ENCODE measurements around the gene SCAPER. TPM values are rescaled to one million over a fixed set of nuclear protein-coding genes. Genes with fewer than 3 reads are reported as not detected.
"Not testable (repeated sequence)": the region's sequence is repeated elsewhere in the genome, so short reads cannot be mapped to it uniquely, and the experiment has no call there.

Gene SCAPER
- total RNA-seq, 2 donors from 2014 or later = 15.2 to 17.8 TPM

- DNase-seq = no peak
- H3K4me3 ChIP-seq = no peak overlapping the region
- no peaks in the 10 kb centered on the region for H3K9me3 ChIP-seq
- intact Hi-C loops (cut with DNase I) = no loop called here
- no peaks in the 10 kb centered on the region for H3K36me3 ChIP-seq
- no peaks in the 10 kb centered on the region for H3K4me1 ChIP-seq
- H3K27ac ChIP-seq = no peak overlapping the region
- no peaks in the 10 kb centered on the region for H3K27me3 ChIP-seq
- H3K9ac ChIP-seq (ENCODE audit: low read depth in 2 of 2, low read length in 2 of 2) = no peak overlapping the region
- TF ChIP-seq, protein P1, sequence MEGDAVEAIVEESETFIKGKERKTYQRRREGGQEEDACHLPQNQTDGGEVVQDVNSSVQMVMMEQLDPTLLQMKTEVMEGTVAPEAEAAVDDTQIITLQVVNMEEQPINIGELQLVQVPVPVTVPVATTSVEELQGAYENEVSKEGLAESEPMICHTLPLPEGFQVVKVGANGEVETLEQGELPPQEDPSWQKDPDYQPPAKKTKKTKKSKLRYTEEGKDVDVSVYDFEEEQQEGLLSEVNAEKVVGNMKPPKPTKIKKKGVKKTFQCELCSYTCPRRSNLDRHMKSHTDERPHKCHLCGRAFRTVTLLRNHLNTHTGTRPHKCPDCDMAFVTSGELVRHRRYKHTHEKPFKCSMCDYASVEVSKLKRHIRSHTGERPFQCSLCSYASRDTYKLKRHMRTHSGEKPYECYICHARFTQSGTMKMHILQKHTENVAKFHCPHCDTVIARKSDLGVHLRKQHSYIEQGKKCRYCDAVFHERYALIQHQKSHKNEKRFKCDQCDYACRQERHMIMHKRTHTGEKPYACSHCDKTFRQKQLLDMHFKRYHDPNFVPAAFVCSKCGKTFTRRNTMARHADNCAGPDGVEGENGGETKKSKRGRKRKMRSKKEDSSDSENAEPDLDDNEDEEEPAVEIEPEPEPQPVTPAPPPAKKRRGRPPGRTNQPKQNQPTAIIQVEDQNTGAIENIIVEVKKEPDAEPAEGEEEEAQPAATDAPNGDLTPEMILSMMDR (IDR thresholded peaks at IDR 0.05) = no peak
These were observed 7.3 kb upstream of the SCAPER start for GRCh38 chr15:76912430-76912829.

DNA sequence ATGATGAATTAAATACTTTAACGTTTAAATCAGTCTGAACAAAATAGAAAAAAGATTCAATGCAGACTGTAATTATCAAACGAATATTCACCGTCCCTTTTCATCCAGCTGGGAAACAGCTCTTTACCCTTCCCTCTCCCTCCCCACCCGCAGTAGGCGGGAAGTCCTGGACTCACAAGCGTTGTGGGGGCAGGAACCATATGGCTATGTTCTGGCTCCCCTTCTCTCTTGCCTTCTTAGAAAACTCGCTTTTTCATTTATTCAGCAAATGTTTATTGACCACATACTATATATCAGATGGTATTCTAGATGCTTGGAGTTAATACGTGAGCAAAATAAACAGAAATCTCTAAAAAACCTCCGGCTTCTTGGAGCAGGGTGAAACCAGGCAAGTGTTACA lies 715 bp upstream of the SCAPER start:
- Histone ChIP-seq H3K4me3 (peak overlapping the region; percentile 85), H3K27ac (peak overlapping the region; percentile 71), H3K9me3 (no peaks in the 10 kb centered on the region), H3K36me3 (no peaks in the 10 kb centered on the region), H3K9ac (ENCODE audit: low read depth in 2 of 2, low read length in 2 of 2) (peak overlapping the region; percentile 19 to 70), H3K4me1 (no peaks in the 10 kb centered on the region), H3K27me3 (no peaks in the 10 kb centered on the region)
- intact Hi-C loops (cut with DNase I) = no loop called here
- TF ChIP-seq, protein P1 (IDR thresholded peaks at IDR 0.05) = no peak
- DNase-seq = no peak

- H3K9ac ChIP-seq (ENCODE audit: low read depth in 2 of 2, low read length in 2 of 2) = peak overlapping the region; percentile 70 to 93
- TF ChIP-seq, protein P1 (IDR thresholded peaks at IDR 0.05) = no peak
- peak overlapping the region; percentile 85 for H3K4me3 ChIP-seq
- peak; percentile 47 for DNase-seq
- no peaks in the 10 kb centered on the region for H3K36me3 ChIP-seq
- no peaks in the 10 kb centered on the region for H3K27me3 ChIP-seq
- intact Hi-C loops (cut with DNase I) = no loop called here
- H3K27ac ChIP-seq = peak overlapping the region; percentile 71
- H3K4me1 ChIP-seq = no peaks in the 10 kb centered on the region
- H3K9me3 ChIP-seq = no peaks in the 10 kb centered on the region
These were observed 603 bp downstream of the SCAPER start for GRCh38 chr15:76904461-76905012.

GRCh38 chr15:76903251-76903681 lies 1.9 kb downstream of the SCAPER start:
- no peaks in the 10 kb centered on the region for H3K9me3 ChIP-seq
- H3K27ac ChIP-seq = no peak overlapping the region
- H3K9ac ChIP-seq (ENCODE audit: low read depth in 2 of 2, low read length in 2 of 2) = no peak overlapping the region
- intact Hi-C loops (cut with DNase I) = no loop called here
- TF ChIP-seq, protein P1 (IDR thresholded peaks at IDR 0.05) = no peak
- no peak for DNase-seq
- H3K4me3 ChIP-seq = no peak overlapping the region
- H3K27me3 ChIP-seq = no peaks in the 10 kb centered on the region
- no peaks in the 10 kb centered on the region for H3K36me3 ChIP-seq
- no peaks in the 10 kb centered on the region for H3K4me1 ChIP-seq

GRCh38 chr15:76901965-76902364 lies 3.2 kb downstream of the SCAPER start:
- intact Hi-C loops (cut with DNase I) = no loop called here
- Histone ChIP-seq H3K27me3 (no peaks in the 10 kb centered on the region), H3K4me3 (no peak overlapping the region), H3K36me3 (no peaks in the 10 kb centered on the region), H3K27ac (no peak overlapping the region), H3K9me3 (no peaks in the 10 kb centered on the region), H3K4me1 (no peaks in the 10 kb centered on the region), H3K9ac (ENCODE audit: low read depth in 2 of 2, low read length in 2 of 2) (no peak overlapping the region)
- no peak for DNase-seq
- TF ChIP-seq, protein P1 (IDR thresholded peaks at IDR 0.05) = no peak

- H3K27ac ChIP-seq; H3K9me3 ChIP-seq; H3K4me3 ChIP-seq; H3K36me3 ChIP-seq; DNase-seq; H3K9ac ChIP-seq (ENCODE audit: low read depth in 2 of 2, low read length in 2 of 2); H3K27me3 ChIP-seq; H3K4me1 ChIP-seq; intact Hi-C loops (cut with DNase I): not testable (repeated sequence)
These were observed 5.2 kb downstream of the SCAPER start for GRCh38 chr15:76899931-76900310.

- intact Hi-C loops (cut with DNase I); H3K9me3 ChIP-seq; H3K4me1 ChIP-seq; H3K9ac ChIP-seq (ENCODE audit: low read depth in 2 of 2, low read length in 2 of 2); H3K27me3 ChIP-seq; DNase-seq; H3K27ac ChIP-seq; H3K4me3 ChIP-seq; H3K36me3 ChIP-seq: not testable (repeated sequence)
These were observed 5.8 kb downstream of the SCAPER start for GRCh38 chr15:76899176-76899930.
